ENCODE results near the gene SLAIN1. TPM values are rescaled to one million over a fixed set of nuclear protein-coding genes. Genes with fewer than 3 reads are reported as not detected.
"Not testable (repeated sequence)": the region's sequence is repeated elsewhere in the genome, so short reads cannot be mapped to it uniquely, and the experiment has no call there.

Gene SLAIN1
- 8.4 TPM for polyA plus RNA-seq (2012; ENCODE audit: insufficient read depth, insufficient read length, low read depth)

GRCh38 chr13:77697217-77698103 is at the start of gene SLAIN1:
Gene SLAIN1, plus strand, starts transcription at chr13:77697687. Its CDS starts 227 bp downstream, at chr13:77697914.
- peak; percentile 90 for DNase-seq
- no peak for TF ChIP-seq CTCF (IDR thresholded peaks at IDR 0.05; ENCODE audit: low read depth, low read length)

GRCh38 chr13:77650409-77650808 is 47.1 kb upstream of the SLAIN1 start:
- Histone ChIP-seq H3K27me3 (no peaks in the 10 kb centered on the region; the same call in 1 of the 2 replicates), H3K4me3 (ENCODE audit: low read depth, low read length) (no peak overlapping the region), H3K4me1 (no peaks in the 10 kb centered on the region), H3K9me3 (no peaks in the 10 kb centered on the region), H3K36me3 (no peaks in the 10 kb centered on the region)
- no peak for TF ChIP-seq CTCF (IDR thresholded peaks at IDR 0.05; ENCODE audit: low read depth, low read length)
- DNase-seq, result no peak

More at GRCh38 chr13:77697217-77698103, at the start of gene SLAIN1:
- Histone ChIP-seq H3K27me3 (peaks cover 51% of the 10 kb centered on the region), H3K4me1 (no peaks in the 10 kb centered on the region; the same call in 1 of the 2 replicates), H3K36me3 (no peaks in the 10 kb centered on the region), H3K9me3 (no peaks in the 10 kb centered on the region; the same call in 1 of the 2 replicates), H3K4me3 (ENCODE audit: low read depth, low read length) (peak within 1 kb of the TSS; percentile 68)

GRCh38 chr13:77653301-77653700 is 44.2 kb upstream of the SLAIN1 start:
- H3K27me3 ChIP-seq, result no peaks in the 10 kb centered on the region; the same call in 1 of the 2 replicates
- H3K9me3 ChIP-seq, result no peaks in the 10 kb centered on the region
- H3K4me3 ChIP-seq (ENCODE audit: low read depth, low read length), result no peak overlapping the region
- no peaks in the 10 kb centered on the region for H3K4me1 ChIP-seq
- no peaks in the 10 kb centered on the region for H3K36me3 ChIP-seq
- no peak for TF ChIP-seq CTCF (IDR thresholded peaks at IDR 0.05; ENCODE audit: low read depth, low read length)
- no peak for DNase-seq

- not testable (repeated sequence) for H3K4me1 ChIP-seq; H3K4me3 ChIP-seq (ENCODE audit: low read depth, low read length); H3K36me3 ChIP-seq; H3K27me3 ChIP-seq; H3K9me3 ChIP-seq; DNase-seq
Measured at GRCh38 chr13:77660016-77660415, 37.5 kb upstream of the SLAIN1 start.

- H3K4me3 ChIP-seq (ENCODE audit: low read depth, low read length), result no peak overlapping the region
- H3K27me3 ChIP-seq, result no peaks in the 10 kb centered on the region; the same call in none of the 2 replicates
- no peaks in the 10 kb centered on the region for H3K9me3 ChIP-seq
- no peak for DNase-seq
- no peaks in the 10 kb centered on the region for H3K4me1 ChIP-seq
- TF ChIP-seq CTCF (IDR thresholded peaks at IDR 0.05; ENCODE audit: low read depth, low read length), result no peak
- no peaks in the 10 kb centered on the region for H3K36me3 ChIP-seq
Measured at GRCh38 chr13:77660841-77661250, 36.6 kb upstream of the SLAIN1 start.

- not testable (repeated sequence) for H3K36me3 ChIP-seq; H3K4me1 ChIP-seq; DNase-seq; H3K4me3 ChIP-seq (ENCODE audit: low read depth, low read length); H3K9me3 ChIP-seq; H3K27me3 ChIP-seq
Measured at GRCh38 chr13:77662301-77662700, 35.2 kb upstream of the SLAIN1 start.

GRCh38 chr13:77662831-77663230 is 34.7 kb upstream of the SLAIN1 start:
- H3K36me3 ChIP-seq; H3K27me3 ChIP-seq; H3K9me3 ChIP-seq; H3K4me1 ChIP-seq; DNase-seq; H3K4me3 ChIP-seq (ENCODE audit: low read depth, low read length): not testable (repeated sequence)

Data from BE2C (cell line).